Fibroblast of skin of right biceps (primary cell): ENCODE measurements around the gene HIVEP2.

Source experiments
- DNase-seq: peaks from one replicate; pipeline ENCODE4 v3.0.0-alpha.2; 2013

HIVEP2 gene

GRCh38 chr6:142728364-142728763 is 216.6 kb downstream of the HIVEP2 start:
- no peak for DNase-seq

- no peak for DNase-seq
Observed at GRCh38 chr6:142726616-142727015, 218.4 kb downstream of the HIVEP2 start.

GRCh38 chr6:142725024-142725770 is 219.8 kb downstream of the HIVEP2 start:
- DNase-seq = no peak

GRCh38 chr6:142722841-142723240 is 222.1 kb downstream of the HIVEP2 start:
- no peak for DNase-seq

GRCh38 chr6:142722012-142722411 is 223.0 kb downstream of the HIVEP2 start:
- DNase-seq = no peak

GRCh38 chr6:142721215-142721920 is 223.6 kb downstream of the HIVEP2 start:
- DNase-seq = no peak

GRCh38 chr6:142718667-142719191 is 226.2 kb downstream of the HIVEP2 start:
- DNase-seq = no peak

- DNase-seq = no peak
Observed at GRCh38 chr6:142716097-142716496, 228.9 kb downstream of the HIVEP2 start.

- DNase-seq = no peak
Observed at GRCh38 chr6:142714951-142715785, 229.8 kb downstream of the HIVEP2 start.

- DNase-seq = no peak
Observed at GRCh38 chr6:142713959-142714358, 231.0 kb downstream of the HIVEP2 start.

GRCh38 chr6:142712231-142712630 is 232.7 kb downstream of the HIVEP2 start:
- DNase-seq = peak; percentile 29

GRCh38 chr6:142708651-142709050 is 236.3 kb downstream of the HIVEP2 start:
- DNase-seq = no peak

GRCh38 chr6:142707255-142707654 is 237.7 kb downstream of the HIVEP2 start:
- no peak for DNase-seq

- no peak for DNase-seq
Observed at GRCh38 chr6:142706210-142706609, 238.8 kb downstream of the HIVEP2 start.

GRCh38 chr6:142705054-142705453 is 239.9 kb downstream of the HIVEP2 start:
- no peak for DNase-seq

GRCh38 chr6:142702501-142703460 is 242.2 kb downstream of the HIVEP2 start:
- DNase-seq = no peak
